ENCODE data around the gene SNX4.

- TF ChIP-seq CTCF (IDR thresholded peaks at IDR 0.05): no peak
- TF ChIP-seq POLR2A (IDR thresholded peaks at IDR 0.05): no peak
- TF ChIP-seq EP300 (IDR thresholded peaks at IDR 0.05): no peak
These were observed 37.6 kb downstream of the SNX4 start for GRCh38 chr3:125482406-125482805.
